OCI-LY1 (cell line): ENCODE data around the gene GUCA2A.

Experiments
- H2AFZ ChIP-seq: fragments of 200-600 bp; sonication (generic), shearing (Covaris generic); 2 replicates; pipeline ENCODE4 v1.6.0; 2014; ENCODE audit warnings: antibody characterized with exemption, mild to moderate bottlenecking, low read length
- H3F3A ChIP-seq: fragments of 200-600 bp; sonication (generic), shearing (Covaris generic); 2 replicates; pipeline ENCODE4 v1.6.0; 2014; ENCODE audit warnings: mild to moderate bottlenecking, antibody characterized with exemption, low read length, moderate library complexity; ENCODE audit not compliant: insufficient read depth
- H3K27ac ChIP-seq: fragments of 200-600 bp; sonication (generic); 2 replicates; pipeline ENCODE4 v1.5.1; 2014; ENCODE audit warnings: low read length, mixed run types, mild to moderate bottlenecking, low read depth; ENCODE audit not compliant: poor library complexity, severe bottlenecking
- H3K27me3 ChIP-seq: fragments of 200-600 bp; sonication (generic); 2 replicates; pipeline ENCODE4 v1.6.0; 2014; ENCODE audit warnings: antibody characterized with exemption, mild to moderate bottlenecking, low read length, moderate library complexity; ENCODE audit not compliant: insufficient read depth
- H3K36me3 ChIP-seq: fragments of 200-600 bp; sonication (generic); 2 replicates; pipeline ENCODE4 v1.6.1; 2014; ENCODE audit warnings: mild to moderate bottlenecking, antibody characterized with exemption, low read length, moderate library complexity, mixed read lengths; ENCODE audit not compliant: insufficient read depth
- H3K4me1 ChIP-seq: fragments of 200-600 bp; sonication (generic); 2 replicates; pipeline ENCODE4 v1.5.1; 2014; ENCODE audit warnings: mild to moderate bottlenecking, low read length, moderate library complexity; ENCODE audit not compliant: insufficient read depth, severe bottlenecking
- H3K4me2 ChIP-seq: fragments of 200-600 bp; sonication (generic), shearing (Covaris generic); 2 replicates; pipeline ENCODE4 v1.6.1; 2014; ENCODE audit warnings: low read length
- H3K4me3 ChIP-seq: fragments of 200-600 bp; sonication (generic); 2 replicates; pipeline ENCODE4 v1.5.1; 2014; ENCODE audit warnings: low read length, low read depth, mild to moderate bottlenecking, mixed read lengths; ENCODE audit not compliant: poor library complexity, severe bottlenecking
- H3K79me2 ChIP-seq: fragments of 200-600 bp; shearing (Covaris generic); 2 replicates; pipeline ENCODE4 v1.6.1; 2016; ENCODE audit warnings: mixed run types, low read length, mixed read lengths; ENCODE audit not compliant: insufficient read depth
- H3K9ac ChIP-seq: fragments of 200-600 bp; sonication (generic), shearing (Covaris generic); 2 replicates; pipeline ENCODE4 v1.6.1; 2014; ENCODE audit warnings: mild to moderate bottlenecking, low read length, mixed read lengths
- H3K9me2 ChIP-seq: fragments of 200-600 bp; sonication (generic), shearing (Covaris generic); 2 replicates; pipeline ENCODE4 v1.6.1; 2014; ENCODE audit warnings: low read depth, mild to moderate bottlenecking, low read length, mixed read lengths
- H3K9me3 ChIP-seq: fragments of 200-600 bp; shearing (Covaris generic); 2 replicates; pipeline ENCODE4 v1.6.1; 2014; ENCODE audit warnings: low read length, mixed read lengths
- H4K20me1 ChIP-seq: fragments of 200-600 bp; sonication (generic), shearing (Covaris generic); 2 replicates; pipeline ENCODE4 v1.6.0; 2016; ENCODE audit warnings: mild to moderate bottlenecking, low read length; ENCODE audit not compliant: insufficient read depth
- EZH2 ChIP-seq: fragments of 200-600 bp; sonication (generic), shearing (Covaris generic); IDR thresholded peaks from 2 replicates; pipeline ENCODE4 v1.8.0; 2017; ENCODE audit warnings: borderline replicate concordance, mixed run types, mild to moderate bottlenecking, antibody characterized with exemption, low read length, moderate library complexity, mixed read lengths
- TF ChIP-seq, protein P1 (sequence below): fragments of 200-600 bp; sonication (generic), shearing (Covaris generic); IDR thresholded peaks from 2 replicates; pipeline ENCODE4 v1.5.1; 2017; ENCODE audit warnings: mild to moderate bottlenecking, antibody characterized with exemption, low read length, moderate library complexity, mixed read lengths

Gene GUCA2A

GRCh38 chr1:42191319-42191718 lies 26.8 kb upstream of the GUCA2A start:
- Histone ChIP-seq H3K4me1 (no peaks in the 10 kb centered on the region), H3K4me2 (no peak overlapping the region), H4K20me1 (no peaks in the 10 kb centered on the region), H3K4me3 (no peak overlapping the region), H3K79me2 (no peaks in the 10 kb centered on the region), H3K9me3 (no peaks in the 10 kb centered on the region), H3F3A (no peaks in the 10 kb centered on the region), H3K27ac (no peak overlapping the region), H3K27me3 (no peaks in the 10 kb centered on the region), H3K36me3 (peaks cover 79% of the 10 kb centered on the region), H3K9me2 (no peaks in the 10 kb centered on the region), H2AFZ (no peak overlapping the region), H3K9ac (no peak overlapping the region)
- TF ChIP-seq, protein P1, sequence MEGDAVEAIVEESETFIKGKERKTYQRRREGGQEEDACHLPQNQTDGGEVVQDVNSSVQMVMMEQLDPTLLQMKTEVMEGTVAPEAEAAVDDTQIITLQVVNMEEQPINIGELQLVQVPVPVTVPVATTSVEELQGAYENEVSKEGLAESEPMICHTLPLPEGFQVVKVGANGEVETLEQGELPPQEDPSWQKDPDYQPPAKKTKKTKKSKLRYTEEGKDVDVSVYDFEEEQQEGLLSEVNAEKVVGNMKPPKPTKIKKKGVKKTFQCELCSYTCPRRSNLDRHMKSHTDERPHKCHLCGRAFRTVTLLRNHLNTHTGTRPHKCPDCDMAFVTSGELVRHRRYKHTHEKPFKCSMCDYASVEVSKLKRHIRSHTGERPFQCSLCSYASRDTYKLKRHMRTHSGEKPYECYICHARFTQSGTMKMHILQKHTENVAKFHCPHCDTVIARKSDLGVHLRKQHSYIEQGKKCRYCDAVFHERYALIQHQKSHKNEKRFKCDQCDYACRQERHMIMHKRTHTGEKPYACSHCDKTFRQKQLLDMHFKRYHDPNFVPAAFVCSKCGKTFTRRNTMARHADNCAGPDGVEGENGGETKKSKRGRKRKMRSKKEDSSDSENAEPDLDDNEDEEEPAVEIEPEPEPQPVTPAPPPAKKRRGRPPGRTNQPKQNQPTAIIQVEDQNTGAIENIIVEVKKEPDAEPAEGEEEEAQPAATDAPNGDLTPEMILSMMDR = no peak
- TF ChIP-seq EZH2 = no peak

DNA sequence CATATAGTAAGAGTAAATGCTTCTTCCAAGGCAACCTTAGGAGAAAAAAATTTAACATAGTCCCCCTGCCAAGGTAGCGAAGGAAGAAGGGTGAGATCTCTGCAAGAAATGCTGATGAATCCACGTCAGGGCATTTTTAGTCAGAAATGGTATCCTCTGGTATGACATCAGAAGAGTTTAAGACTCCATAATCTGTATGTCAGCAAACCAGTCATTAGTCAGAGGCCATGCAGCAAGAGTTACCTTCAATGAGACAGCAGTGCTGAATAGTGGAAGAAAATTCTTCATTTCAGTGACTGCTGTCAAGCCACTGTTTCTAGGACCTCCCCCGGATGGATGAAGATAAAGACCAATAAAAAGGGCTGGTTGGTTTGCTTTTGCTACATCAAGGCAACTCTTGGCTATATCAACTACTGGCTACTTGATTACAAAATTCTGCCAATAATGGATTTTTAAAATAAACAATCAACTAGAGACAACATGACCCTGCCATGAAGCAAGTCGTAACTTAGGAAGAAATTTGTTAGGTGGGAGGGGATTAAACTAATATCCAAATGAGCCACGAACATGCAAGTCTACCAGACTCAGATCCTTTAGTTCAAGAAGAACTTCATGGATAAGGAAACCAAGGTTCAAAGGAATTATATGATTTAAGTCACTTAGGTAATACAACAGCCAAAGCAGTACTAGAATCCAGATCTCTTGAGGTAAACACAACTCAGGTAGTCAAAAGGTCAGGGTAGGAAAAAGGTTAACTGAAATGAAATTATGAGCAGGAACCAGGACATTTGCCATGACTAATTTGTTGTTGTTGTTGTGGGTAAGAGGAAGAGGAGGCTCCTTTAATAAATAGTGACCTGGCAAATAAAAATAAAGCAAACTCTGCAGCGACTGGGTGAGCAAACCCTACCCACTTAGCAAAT lies 25.6 kb upstream of the GUCA2A start:
- peaks cover 75% of the 10 kb centered on the region for H3K36me3 ChIP-seq
- H3K9me2 ChIP-seq = no peaks in the 10 kb centered on the region
- H3K4me3 ChIP-seq = no peak overlapping the region
- no peaks in the 10 kb centered on the region for H3K27me3 ChIP-seq
- TF ChIP-seq EZH2 = no peak
- TF ChIP-seq, protein P1 = no peak
- no peak overlapping the region for H2AFZ ChIP-seq
- no peaks in the 10 kb centered on the region for H3K9me3 ChIP-seq
- no peaks in the 10 kb centered on the region for H3F3A ChIP-seq
- H3K79me2 ChIP-seq = no peaks in the 10 kb centered on the region
- H3K4me1 ChIP-seq = no peaks in the 10 kb centered on the region
- no peaks in the 10 kb centered on the region for H4K20me1 ChIP-seq
- H3K27ac ChIP-seq = no peak overlapping the region
- H3K4me2 ChIP-seq = no peak overlapping the region
- H3K9ac ChIP-seq = no peak overlapping the region

GRCh38 chr1:42186152-42186551 lies 21.6 kb upstream of the GUCA2A start:
- H3K4me3 ChIP-seq = no peak overlapping the region
- no peak for TF ChIP-seq EZH2
- TF ChIP-seq, protein P1 = no peak
- H3K4me1 ChIP-seq = no peaks in the 10 kb centered on the region
- no peaks in the 10 kb centered on the region for H3K79me2 ChIP-seq
- no peak overlapping the region for H2AFZ ChIP-seq
- H3F3A ChIP-seq = no peaks in the 10 kb centered on the region
- no peaks in the 10 kb centered on the region for H4K20me1 ChIP-seq
- H3K27ac ChIP-seq = no peak overlapping the region
- no peaks in the 10 kb centered on the region for H3K9me3 ChIP-seq
- H3K36me3 ChIP-seq = peaks cover 47% of the 10 kb centered on the region; the same call in 1 of the 2 replicates
- H3K27me3 ChIP-seq = no peaks in the 10 kb centered on the region
- H3K4me2 ChIP-seq = no peak overlapping the region
- no peaks in the 10 kb centered on the region for H3K9me2 ChIP-seq
- no peak overlapping the region for H3K9ac ChIP-seq
